ENCODE measurements around the gene PLAAT4. TPM values are rescaled to one million over a fixed set of nuclear protein-coding genes. Genes with fewer than 3 reads are reported as not detected.
A peak's percentile ranks its signal among the peaks of the same experiment; 100 is the strongest.

Gene PLAAT4
- total RNA-seq, 6 experiments from 2014 or later: 0.43 to 1.9 (median 0.82) TPM; not detected in 1

DNA sequence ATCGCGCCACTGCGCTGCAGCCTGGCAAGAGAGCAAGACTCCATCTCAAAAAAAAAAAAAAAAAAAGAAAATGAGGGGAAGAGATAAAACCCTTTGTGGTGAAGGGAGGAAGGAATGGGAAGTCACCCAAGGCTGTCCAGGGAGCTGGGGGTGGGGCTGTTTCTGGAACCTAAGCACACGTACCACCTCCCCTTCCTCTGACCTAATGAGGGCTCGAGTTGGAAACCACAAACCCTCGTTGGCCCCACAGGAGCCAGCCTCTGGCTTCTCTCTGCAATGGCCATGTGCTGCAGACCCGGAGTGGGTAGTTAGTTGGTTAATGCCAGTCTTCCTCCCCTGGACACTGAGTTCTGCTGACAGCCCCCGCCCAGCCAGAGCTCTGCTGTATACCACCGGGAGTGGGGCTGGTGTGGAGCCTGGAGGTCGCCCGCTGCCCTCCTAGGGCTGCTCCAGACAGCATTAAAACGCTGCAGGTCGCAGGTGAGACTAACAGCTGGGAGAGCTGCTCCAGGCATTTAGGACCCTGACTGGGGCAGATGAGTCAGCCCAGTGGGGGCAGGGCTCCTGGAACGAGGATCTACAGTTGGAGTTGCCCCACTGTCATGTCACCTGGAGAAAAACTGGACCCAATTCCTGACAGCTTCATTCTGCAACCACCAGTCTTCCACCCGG lies 30.6 kb upstream of the PLAAT4 start, which contains the start of gene LGALS12:
Gene LGALS12 (plus strand): TSS at position 228 of the 672 bp plus-strand sequence. CDS start 375 bp downstream, at position 603.
- H3K27me3 Mint-ChIP-seq (ENCODE audit: insufficient read depth): peaks cover 31% of the 10 kb centered on the region
- no peak within 1 kb of the TSS for H3K4me3 Mint-ChIP-seq
- H3K36me3 Mint-ChIP-seq (ENCODE audit: low read depth): no peaks in the 10 kb centered on the region
- DNase-seq: no peak
- H3K9me3 Mint-ChIP-seq: no peaks in the 10 kb centered on the region
- H3K27ac Mint-ChIP-seq: no peak within 1 kb of the TSS
- no peaks in the 10 kb centered on the region for H3K4me1 Mint-ChIP-seq (ENCODE audit: low read depth)
- TF ChIP-seq, protein P1, sequence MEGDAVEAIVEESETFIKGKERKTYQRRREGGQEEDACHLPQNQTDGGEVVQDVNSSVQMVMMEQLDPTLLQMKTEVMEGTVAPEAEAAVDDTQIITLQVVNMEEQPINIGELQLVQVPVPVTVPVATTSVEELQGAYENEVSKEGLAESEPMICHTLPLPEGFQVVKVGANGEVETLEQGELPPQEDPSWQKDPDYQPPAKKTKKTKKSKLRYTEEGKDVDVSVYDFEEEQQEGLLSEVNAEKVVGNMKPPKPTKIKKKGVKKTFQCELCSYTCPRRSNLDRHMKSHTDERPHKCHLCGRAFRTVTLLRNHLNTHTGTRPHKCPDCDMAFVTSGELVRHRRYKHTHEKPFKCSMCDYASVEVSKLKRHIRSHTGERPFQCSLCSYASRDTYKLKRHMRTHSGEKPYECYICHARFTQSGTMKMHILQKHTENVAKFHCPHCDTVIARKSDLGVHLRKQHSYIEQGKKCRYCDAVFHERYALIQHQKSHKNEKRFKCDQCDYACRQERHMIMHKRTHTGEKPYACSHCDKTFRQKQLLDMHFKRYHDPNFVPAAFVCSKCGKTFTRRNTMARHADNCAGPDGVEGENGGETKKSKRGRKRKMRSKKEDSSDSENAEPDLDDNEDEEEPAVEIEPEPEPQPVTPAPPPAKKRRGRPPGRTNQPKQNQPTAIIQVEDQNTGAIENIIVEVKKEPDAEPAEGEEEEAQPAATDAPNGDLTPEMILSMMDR (IDR thresholded peaks at IDR 0.05): no peak

DNA sequence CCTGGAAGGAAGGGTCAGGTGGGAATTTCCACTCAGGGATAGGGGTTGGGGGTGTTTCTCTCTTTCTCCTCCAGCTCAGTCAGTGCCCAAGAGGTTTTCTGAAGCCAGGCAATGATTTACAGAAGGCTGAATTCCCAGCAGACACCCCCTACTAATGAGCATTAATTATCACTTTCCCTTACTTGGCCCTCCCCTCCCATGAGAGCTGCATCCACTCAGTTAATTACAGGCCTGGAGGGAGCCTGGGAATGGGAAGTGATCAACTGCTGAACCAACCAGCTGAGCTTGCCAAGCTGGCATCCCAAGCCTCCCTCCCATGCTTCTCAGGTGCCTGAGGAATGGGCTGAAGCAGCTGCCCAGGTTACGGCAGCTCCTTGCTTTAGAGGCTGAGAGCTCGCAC lies 29.7 kb upstream of the PLAAT4 start:
- peaks cover 35% of the 10 kb centered on the region for H3K27me3 Mint-ChIP-seq (ENCODE audit: insufficient read depth)
- H3K4me1 Mint-ChIP-seq (ENCODE audit: low read depth): no peaks in the 10 kb centered on the region
- H3K36me3 Mint-ChIP-seq (ENCODE audit: low read depth): no peaks in the 10 kb centered on the region
- TF ChIP-seq, protein P1 (IDR thresholded peaks at IDR 0.05): no peak
- H3K4me3 Mint-ChIP-seq: no peak overlapping the region
- no peak for DNase-seq
- H3K27ac Mint-ChIP-seq: no peak overlapping the region
- H3K9me3 Mint-ChIP-seq: no peaks in the 10 kb centered on the region

DNA sequence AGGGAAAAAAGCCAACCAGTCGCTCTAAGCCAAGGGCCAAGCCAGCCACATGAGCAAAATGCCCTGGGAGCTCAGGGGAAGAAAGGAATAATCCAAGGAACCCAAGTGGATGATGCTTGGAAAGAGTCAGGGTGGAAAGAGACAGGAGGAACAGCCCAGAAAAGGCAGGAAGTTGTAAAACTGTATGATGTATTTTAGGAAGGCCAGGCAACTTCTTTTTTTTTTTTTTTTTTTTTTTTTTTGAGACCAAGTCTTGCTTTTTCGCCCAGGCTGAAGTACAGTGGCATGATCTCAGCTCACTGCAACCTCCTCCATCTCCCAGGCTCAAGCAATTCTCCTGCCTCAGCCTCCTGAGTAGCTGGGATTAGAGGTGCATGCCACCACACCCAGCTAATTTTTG lies 29.1 kb upstream of the PLAAT4 start:
- no peaks in the 10 kb centered on the region for H3K36me3 Mint-ChIP-seq (ENCODE audit: low read depth)
- no peak overlapping the region for H3K27ac Mint-ChIP-seq
- no peak overlapping the region for H3K4me3 Mint-ChIP-seq
- TF ChIP-seq, protein P1 (IDR thresholded peaks at IDR 0.05): no peak
- H3K27me3 Mint-ChIP-seq (ENCODE audit: insufficient read depth): peaks cover 31% of the 10 kb centered on the region
- H3K9me3 Mint-ChIP-seq: no peaks in the 10 kb centered on the region
- no peaks in the 10 kb centered on the region for H3K4me1 Mint-ChIP-seq (ENCODE audit: low read depth)
- no peak for DNase-seq

DNA sequence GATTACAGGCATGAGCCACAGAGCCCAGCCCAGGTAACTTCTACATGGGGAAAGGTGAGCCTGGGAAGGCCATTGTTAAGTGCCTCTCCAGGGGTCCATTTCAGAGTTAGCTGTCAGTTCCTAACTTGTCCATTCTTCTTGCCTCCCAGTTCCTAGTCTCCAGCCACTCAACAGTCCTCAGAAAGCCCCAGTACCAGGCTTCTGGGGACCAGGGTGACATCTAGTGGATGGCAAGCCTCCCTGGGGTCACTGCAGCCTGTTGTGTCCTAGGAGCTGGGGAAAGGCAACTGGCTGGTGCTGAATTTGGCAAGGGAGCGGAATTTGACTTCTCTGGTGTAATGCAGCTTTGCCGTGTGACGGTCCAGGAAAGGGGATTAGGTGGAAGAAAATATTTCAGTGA lies 28.6 kb upstream of the PLAAT4 start:
- no peaks in the 10 kb centered on the region for H3K9me3 Mint-ChIP-seq
- peak; percentile 24 for DNase-seq
- peaks cover 31% of the 10 kb centered on the region for H3K27me3 Mint-ChIP-seq (ENCODE audit: insufficient read depth)
- no peaks in the 10 kb centered on the region for H3K4me1 Mint-ChIP-seq (ENCODE audit: low read depth)
- no peaks in the 10 kb centered on the region for H3K36me3 Mint-ChIP-seq (ENCODE audit: low read depth)
- no peak overlapping the region for H3K4me3 Mint-ChIP-seq
- no peak overlapping the region for H3K27ac Mint-ChIP-seq
- TF ChIP-seq, protein P1 (IDR thresholded peaks at IDR 0.05): peak; percentile 39; the same call in 1 of the 2 replicates

DNA sequence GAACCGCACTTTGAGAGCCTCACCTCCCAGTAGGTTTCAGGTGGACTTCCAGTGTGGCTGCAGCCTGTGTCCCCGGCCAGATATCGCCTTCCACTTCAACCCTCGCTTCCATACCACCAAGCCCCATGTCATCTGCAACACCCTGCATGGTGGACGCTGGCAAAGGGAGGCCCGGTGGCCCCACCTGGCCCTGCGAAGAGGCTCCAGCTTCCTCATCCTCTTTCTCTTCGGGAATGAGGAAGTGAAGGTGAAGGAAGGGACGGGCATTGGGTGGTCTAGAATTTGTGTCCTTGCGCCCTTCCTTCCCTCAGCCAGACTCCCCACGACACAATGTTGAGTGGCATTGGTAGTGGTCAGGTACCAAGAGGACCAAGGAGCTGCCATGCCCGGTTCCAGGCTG lies 27.9 kb upstream of the PLAAT4 start:
- H3K4me3 Mint-ChIP-seq: no peak overlapping the region

More for the DNA sequence above, 27.9 kb upstream of the PLAAT4 start:
- no peak for DNase-seq
- Mint-ChIP-seq H3K4me1 (ENCODE audit: low read depth) (no peaks in the 10 kb centered on the region), H3K9me3 (no peaks in the 10 kb centered on the region), H3K36me3 (ENCODE audit: low read depth) (no peaks in the 10 kb centered on the region), H3K27me3 (ENCODE audit: insufficient read depth) (peaks cover 27% of the 10 kb centered on the region), H3K27ac (no peak overlapping the region)
- TF ChIP-seq, protein P1 (IDR thresholded peaks at IDR 0.05): no peak

Measured in HFFc6 (cell line).